Tracheal epithelial cell (primary cell): Measurements from ENCODE around the gene CDH3. TPM values are rescaled to one million over a fixed set of nuclear protein-coding genes. Genes with fewer than 3 reads are reported as not detected.

Experiments
- total RNA-seq: library from RNA; depleted of rRNA; stranded (reverse); fragments of >200 nt; gene quantifications from 2 replicates; pipeline ENCODE4 v1.2.1, GENCODE V29; 2014

Gene CDH3
- total RNA-seq, result 536 and 1,334 TPM in 2 replicates

DNA sequence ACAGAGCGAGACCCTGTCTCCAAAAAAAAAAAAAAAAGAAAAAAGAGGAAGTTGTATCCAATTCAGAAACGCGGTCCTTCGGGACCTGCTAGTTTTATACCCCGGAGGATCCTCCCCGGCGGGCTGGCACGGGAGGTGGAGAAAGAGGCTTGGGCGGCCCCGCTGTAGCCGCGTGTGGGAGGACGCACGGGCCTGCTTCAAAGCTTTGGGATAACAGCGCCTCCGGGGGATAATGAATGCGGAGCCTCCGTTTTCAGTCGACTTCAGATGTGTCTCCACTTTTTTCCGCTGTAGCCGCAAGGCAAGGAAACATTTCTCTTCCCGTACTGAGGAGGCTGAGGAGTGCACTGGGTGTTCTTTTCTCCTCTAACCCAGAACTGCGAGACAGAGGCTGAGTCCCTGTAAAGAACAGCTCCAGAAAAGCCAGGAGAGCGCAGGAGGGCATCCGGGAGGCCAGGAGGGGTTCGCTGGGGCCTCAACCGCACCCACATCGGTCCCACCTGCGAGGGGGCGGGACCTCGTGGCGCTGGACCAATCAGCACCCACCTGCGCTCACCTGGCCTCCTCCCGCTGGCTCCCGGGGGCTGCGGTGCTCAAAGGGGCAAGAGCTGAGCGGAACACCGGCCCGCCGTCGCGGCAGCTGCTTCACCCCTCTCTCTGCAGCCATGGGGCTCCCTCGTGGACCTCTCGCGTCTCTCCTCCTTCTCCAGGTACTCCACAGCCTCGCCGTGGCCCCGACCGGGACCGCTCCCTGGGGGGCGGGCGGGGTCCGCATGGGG, at the start of gene CDH3:
Gene CDH3 (plus strand): TSS at position 596 of the 779 bp plus-strand sequence. CDS start 70 bp downstream, at position 666.

GRCh38 chr16:68737046-68737729, 92.1 kb downstream of the CDH3 start, which contains the start of gene CDH1:
Gene CDH1, plus strand, starts transcription at chr16:68737292. Its CDS starts 124 bp downstream, at chr16:68737416.

Other genes with a start within 250 kb of the CDH3 start
- not detected in 2 replicates for gene SMPD3, start 196.8 kb upstream of the CDH3 start, total RNA-seq
- gene ZFP90, start 106.0 kb upstream of the CDH3 start, total RNA-seq, result 29.6 and 40.5 TPM in 2 replicates
- 214 and 251 TPM in 2 replicates for gene CDH1, start 92.0 kb downstream of the CDH3 start, total RNA-seq
- 11.7 and 14.2 TPM in 2 replicates for gene TANGO6, start 198.2 kb downstream of the CDH3 start, total RNA-seq